H9 (cell line): ENCODE results near the gene PITRM1. TPM values are rescaled to one million over a fixed set of nuclear protein-coding genes. Genes with fewer than 3 reads are reported as not detected.

Experiments used
- DNase-seq: peaks from one replicate; pipeline ENCODE4 v3.0.0-alpha.2; 2017
- H2AFZ ChIP-seq: one replicate; pipeline ENCODE4 v1.6.1; 2013; ENCODE audit warnings: mild to moderate bottlenecking, low read length, control low read depth, moderate library complexity
- H2AK5ac ChIP-seq: 2 replicates; pipeline ENCODE4 v1.6.1; 2013; ENCODE audit warnings: low read length, control low read depth, mixed read lengths; ENCODE audit not compliant: insufficient read length
- H2BK120ac ChIP-seq: one replicate; pipeline ENCODE4 v1.6.1; 2013; ENCODE audit warnings: low read depth, mild to moderate bottlenecking, low read length, control low read depth, inconsistent platforms; ENCODE audit not compliant: poor library complexity, severe bottlenecking
- H2BK12ac ChIP-seq: 2 replicates; pipeline ENCODE4 v1.6.1; 2013; ENCODE audit warnings: low read length, control low read depth, mixed read lengths, low read depth; ENCODE audit not compliant: insufficient read length
- H2BK15ac ChIP-seq: 2 replicates; pipeline ENCODE4 v1.6.1; 2013; ENCODE audit warnings: low read depth, low read length, control low read depth
- H2BK20ac ChIP-seq: one replicate; pipeline ENCODE4 v1.6.1; 2013; ENCODE audit warnings: low read depth, mild to moderate bottlenecking, low read length, control low read depth, inconsistent platforms; ENCODE audit not compliant: poor library complexity, severe bottlenecking
- H2BK5ac ChIP-seq: 2 replicates; pipeline ENCODE4 v1.6.1; 2013; ENCODE audit warnings: low read length, control low read depth, mixed read lengths; ENCODE audit not compliant: insufficient read length
- H3K14ac ChIP-seq: 2 replicates; pipeline ENCODE4 v1.6.1; 2013; ENCODE audit warnings: low read length, control low read depth; ENCODE audit not compliant: insufficient read depth
- H3K18ac ChIP-seq: 2 replicates; pipeline ENCODE4 v1.6.1; 2013; ENCODE audit warnings: low read depth, mild to moderate bottlenecking, mixed read lengths, low read length, control low read depth; ENCODE audit not compliant: insufficient read length
- H3K23ac ChIP-seq: 2 replicates; pipeline ENCODE4 v1.6.1; 2013; ENCODE audit warnings: low read length, control low read depth, mixed read lengths, low read depth; ENCODE audit not compliant: insufficient read length
- H3K23me2 ChIP-seq: 2 replicates; pipeline ENCODE4 v1.6.1; 2013; ENCODE audit warnings: low read depth, mild to moderate bottlenecking, mixed read lengths, low read length, control low read depth; ENCODE audit not compliant: insufficient read length, poor library complexity, severe bottlenecking
- H3K27ac ChIP-seq: 2 replicates; pipeline ENCODE4 v1.5.1; 2013; ENCODE audit warnings: low read length, control low read depth, mixed read lengths, low read depth; ENCODE audit not compliant: insufficient read length
- H3K27me3 ChIP-seq: 2 replicates; pipeline ENCODE4 v1.6.1; 2013; ENCODE audit warnings: low read length, control low read depth, inconsistent platforms; ENCODE audit not compliant: insufficient read depth
- H3K4ac ChIP-seq: 2 replicates; pipeline ENCODE4 v1.6.1; 2013; ENCODE audit warnings: low read depth, mild to moderate bottlenecking, control low read depth, inconsistent platforms, low read length, moderate library complexity
- H3K4me1 ChIP-seq: 2 replicates; pipeline ENCODE4 v1.6.1; 2013; ENCODE audit warnings: low read length, control low read depth, inconsistent platforms; ENCODE audit not compliant: insufficient read depth
- H3K4me2 ChIP-seq: 2 replicates; pipeline ENCODE4 v1.6.1; 2013; ENCODE audit warnings: low read length, control low read depth, mixed read lengths; ENCODE audit not compliant: insufficient read length, insufficient read depth
- H3K56ac ChIP-seq: 2 replicates; pipeline ENCODE4 v1.6.1; 2013; ENCODE audit warnings: low read depth, mild to moderate bottlenecking, mixed read lengths, low read length, control low read depth; ENCODE audit not compliant: insufficient read length
- H3K79me1 ChIP-seq: 2 replicates; pipeline ENCODE4 v1.6.1; 2013; ENCODE audit warnings: low read depth, mild to moderate bottlenecking, moderate library complexity, low read length, control low read depth, inconsistent platforms; ENCODE audit not compliant: insufficient read depth, poor library complexity, severe bottlenecking
- H3K79me2 ChIP-seq: 2 replicates; pipeline ENCODE4 v1.6.1; 2013; ENCODE audit warnings: low read length, control low read depth, inconsistent platforms; ENCODE audit not compliant: insufficient read depth
- H3K9ac ChIP-seq: 2 replicates; pipeline ENCODE4 v1.6.1; 2013; ENCODE audit warnings: low read length, control low read depth, mixed read lengths; ENCODE audit not compliant: insufficient read length; ENCODE audit errors: extremely low read depth
- H3K9me3 ChIP-seq: one replicate; pipeline ENCODE4 v1.6.1; 2013; ENCODE audit warnings: low read depth, low read length, inconsistent platforms; ENCODE audit not compliant: control insufficient read depth
- H3T11ph ChIP-seq: one replicate; pipeline ENCODE4 v1.6.1; 2013; ENCODE audit warnings: mild to moderate bottlenecking, low read length, control low read depth, inconsistent platforms
- H4K20me1 ChIP-seq: one replicate; pipeline ENCODE4 v1.6.1; 2013; ENCODE audit not compliant: control insufficient read depth, insufficient read length, insufficient read depth
- H4K5ac ChIP-seq: 2 replicates; pipeline ENCODE4 v1.6.1; 2013; ENCODE audit warnings: low read depth, mild to moderate bottlenecking, mixed read lengths, low read length, control low read depth; ENCODE audit not compliant: insufficient read length
- H4K8ac ChIP-seq: replicated peaks from 2 replicates; pipeline ENCODE4 v1.6.1; 2013; ENCODE audit warnings: low read length, control low read depth, mixed read lengths, low read depth; ENCODE audit not compliant: insufficient read length
- H4K91ac ChIP-seq: 2 replicates; pipeline ENCODE4 v1.6.1; 2013; ENCODE audit warnings: low read depth, mild to moderate bottlenecking, moderate library complexity, mixed read lengths, low read length, control low read depth; ENCODE audit not compliant: insufficient read length
- H3K27ac Mint-ChIP-seq, 3 experiments: 2 replicates in 2 of 3; 3 replicates in 1 of 3; pipeline ENCODE4 v1.8.0; 2020 to 2021; ENCODE audit warnings: mixed read lengths in 3 of 3, mild to moderate bottlenecking in 1 of 3, moderate library complexity in 1 of 3
- H3K27me3 Mint-ChIP-seq: 2 replicates; pipeline ENCODE4 v1.8.0; 2021; ENCODE audit warnings: low read depth, mild to moderate bottlenecking, moderate library complexity, mixed read lengths
- H3K36me3 Mint-ChIP-seq, 3 experiments: 2 replicates in 2 of 3; 3 replicates in 1 of 3; pipeline ENCODE4 v1.8.0; 2020 to 2021; ENCODE audit warnings: low read depth in 3 of 3, mixed read lengths in 3 of 3; ENCODE audit not compliant: insufficient read depth in 1 of 3
- H3K4me1 Mint-ChIP-seq, 2 experiments: 2 replicates each; pipeline ENCODE4 v1.8.0; 2020; ENCODE audit warnings: mixed read lengths in 2 of 2
- H3K4me3 Mint-ChIP-seq, 2 experiments: 2 replicates in 1 of 2; 3 replicates in 1 of 2; pipeline ENCODE4 v1.8.0; 2020 to 2021; ENCODE audit warnings: mild to moderate bottlenecking in 2 of 2, mixed read lengths in 2 of 2, moderate library complexity in 1 of 2
- H3K9me3 Mint-ChIP-seq, 2 experiments: 2 replicates in 1 of 2; 3 replicates in 1 of 2; pipeline ENCODE4 v1.8.0; 2020; ENCODE audit warnings: mild to moderate bottlenecking in 2 of 2, mixed read lengths in 2 of 2, moderate library complexity in 1 of 2
- CTCF ChIP-seq: fragments of 200-600 bp; sonication (generic); conservative IDR thresholded peaks from 3 replicates; pipeline ENCODE4 v1.8.0; 2021; ENCODE audit warnings: antibody characterized with exemption, mild to moderate bottlenecking
- WGBS: extraction: QIAGEN DNeasy Blood & Tissue Kit; methylation state at CpG from one replicate; pipeline ENCODE4 v1.1.7; 2013; ENCODE audit warnings: missing lambda C conversion rate, low lambda C conversion rate, mixed read lengths; ENCODE audit not compliant: insufficient read length; ENCODE audit errors: extremely low coverage; 5-methylcytosine and 5-hydroxymethylcytosine counted together
- total RNA-seq: library from RNA; stranded (reverse); gene quantifications from 2 replicates; pipeline ENCODE4 v1.2.1, GENCODE V29; 2021

PITRM1 gene
- total RNA-seq, 1 experiment from 2014 or later = 27.8 TPM

GRCh38 chr10:3125527-3126170 lies 46.9 kb downstream of the PITRM1 start:
- Histone ChIP-seq H2BK20ac (no peak overlapping the region), H3K79me2 (no peaks in the 10 kb centered on the region), H3K4ac (no peak overlapping the region), H3K4me2 (no peak overlapping the region), H2BK12ac (no peak overlapping the region), H3K27me3 (no peaks in the 10 kb centered on the region), H3K27ac (no peak overlapping the region), H3K23me2 (no peaks in the 10 kb centered on the region), H4K20me1 (no peaks in the 10 kb centered on the region), H2AFZ (no peak overlapping the region), H2AK5ac (no peak overlapping the region), H4K5ac (no peak overlapping the region), H3K9me3 (no peaks in the 10 kb centered on the region), H3K14ac (no peak overlapping the region; the same call in 1 of the 2 replicates), H3K9ac (no peak overlapping the region), H2BK5ac (no peak overlapping the region), H3K18ac (no peak overlapping the region), H3K79me1 (no peaks in the 10 kb centered on the region), H3K4me1 (no peaks in the 10 kb centered on the region), H4K8ac (no peak overlapping the region), H3K23ac (no peak overlapping the region), H3T11ph (no peak overlapping the region), H4K91ac (no peak overlapping the region), H2BK120ac (no peak overlapping the region), H3K56ac (no peak overlapping the region), H2BK15ac (no peak overlapping the region)
- Mint-ChIP-seq H3K4me3 (no peak overlapping the region), H3K27me3 (no peaks in the 10 kb centered on the region), H3K27ac (peak overlapping the region in 2 of 3 experiments; percentile 34 to 44; a peak in 2 of 7 replicates), H3K36me3 (peaks cover 33 to 83% (median 79%) of the 10 kb centered on the region in 3 experiments), H3K4me1 (no peaks in the 10 kb centered on the region), H3K9me3 (no peaks in the 10 kb centered on the region)
- WGBS = no CpG with 5 or more reads among the region's 24 CpGs
- no peak for DNase-seq
- TF ChIP-seq CTCF = no peak
